ENCODE measurements around the gene VEZT.

GRCh38 chr12:95173392-95174251 is 44.0 kb upstream of the VEZT start:
- TF ChIP-seq CTCF (IDR thresholded peaks at IDR 0.05; ENCODE audit: low read depth, low read length, missing input control) (no peak), ZBTB33 (IDR thresholded peaks at IDR 0.05) (no peak), RXRA (IDR thresholded peaks at IDR 0.05) (no peak), REST (IDR thresholded peaks at IDR 0.05) (no peak), YY1 (IDR thresholded peaks at IDR 0.05) (no peak), RAD21 (IDR thresholded peaks at IDR 0.05) (peak in 1 of 2 donors; percentile 9), NR2F2 (IDR thresholded peaks at IDR 0.05) (no peak), HNF4A (conservative IDR thresholded peaks at IDR 0.05) (no peak), MAX (IDR thresholded peaks at IDR 0.05) (no peak), GABPA (IDR thresholded peaks at IDR 0.05 in 1 of 2, conservative IDR thresholded peaks at IDR 0.05 in 1 of 2) (no peak), SP1 (IDR thresholded peaks at IDR 0.05) (no peak)

Data from liver (tissue), 3 donors.